GM19025 (cell line): ENCODE measurements around the gene SLC22A23.

Experiments
- ATAC-seq: cut with Tn5 transposase; IDR thresholded peaks from one replicate; pipeline ENCODE4 v1.9.1; 2021; ENCODE audit warnings: mild to moderate bottlenecking, low read depth, moderate library complexity; ENCODE audit not compliant: unreplicated experiment

The SLC22A23 gene

DNA sequence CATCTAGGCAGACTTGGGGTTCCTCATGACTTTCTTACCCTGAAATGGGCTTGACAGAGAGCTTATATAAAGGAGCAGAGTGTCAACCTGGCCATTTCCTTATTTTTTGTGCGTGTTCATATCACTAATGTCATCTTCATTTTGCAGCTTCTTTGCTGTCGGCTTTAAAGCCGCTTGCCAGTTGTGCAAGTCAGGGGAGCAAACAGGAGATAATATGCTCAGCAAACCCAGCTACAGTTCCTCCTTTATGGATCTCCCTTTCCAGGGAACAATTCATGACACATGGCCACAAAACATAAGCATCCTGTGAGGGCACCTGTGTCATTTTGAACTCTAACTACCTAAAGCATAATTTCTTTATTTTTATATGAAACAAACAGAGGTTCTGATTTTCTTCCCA lies 222.9 kb downstream of the SLC22A23 start:
- ATAC-seq, result no peak

GRCh38 chr6:3233321-3233720 lies 223.5 kb downstream of the SLC22A23 start:
- ATAC-seq, result no peak

DNA sequence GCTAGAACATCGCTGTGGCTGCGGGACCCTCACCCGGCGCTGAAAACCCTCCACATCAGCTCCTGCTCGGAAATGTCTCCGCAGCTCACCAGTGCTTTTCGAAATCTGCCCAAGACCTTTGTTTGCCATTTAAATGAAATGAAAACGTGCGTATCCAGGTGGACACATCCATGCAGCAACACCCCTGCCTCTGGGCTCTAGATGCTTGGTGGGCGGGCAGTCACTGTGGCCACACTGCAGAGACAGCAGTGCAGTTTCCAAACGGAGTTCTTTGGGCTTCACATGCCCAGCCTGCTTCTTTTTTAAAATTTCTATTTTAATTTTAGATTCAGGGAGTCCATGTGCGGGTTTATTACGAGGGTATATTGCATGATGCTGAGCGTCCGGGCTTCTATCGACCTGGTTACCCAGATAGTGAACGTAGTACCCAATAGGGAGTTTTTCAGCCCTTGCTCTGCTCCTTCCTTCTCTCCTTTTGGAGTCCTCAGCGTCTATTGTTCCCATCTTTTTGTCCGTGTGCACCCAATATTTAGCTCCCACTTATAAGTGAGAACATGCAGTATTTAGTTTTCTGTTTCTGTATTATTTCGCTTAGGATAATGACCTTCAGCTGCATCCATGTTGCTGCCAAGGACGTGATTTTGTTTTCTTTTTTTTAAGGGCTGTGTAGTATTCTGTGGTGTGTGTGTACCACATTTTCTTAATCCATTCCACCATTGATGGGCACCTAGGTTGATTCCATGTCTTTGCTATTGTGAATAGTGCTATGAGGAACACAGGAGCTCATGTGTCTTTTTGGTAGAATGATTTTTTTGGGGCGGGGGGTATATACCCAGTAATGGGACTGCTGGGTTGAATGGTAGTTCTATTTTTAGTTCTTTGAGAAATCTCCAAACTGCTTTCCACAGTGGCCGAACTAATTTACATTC lies 224.6 kb downstream of the SLC22A23 start:
- ATAC-seq, result no peak

DNA sequence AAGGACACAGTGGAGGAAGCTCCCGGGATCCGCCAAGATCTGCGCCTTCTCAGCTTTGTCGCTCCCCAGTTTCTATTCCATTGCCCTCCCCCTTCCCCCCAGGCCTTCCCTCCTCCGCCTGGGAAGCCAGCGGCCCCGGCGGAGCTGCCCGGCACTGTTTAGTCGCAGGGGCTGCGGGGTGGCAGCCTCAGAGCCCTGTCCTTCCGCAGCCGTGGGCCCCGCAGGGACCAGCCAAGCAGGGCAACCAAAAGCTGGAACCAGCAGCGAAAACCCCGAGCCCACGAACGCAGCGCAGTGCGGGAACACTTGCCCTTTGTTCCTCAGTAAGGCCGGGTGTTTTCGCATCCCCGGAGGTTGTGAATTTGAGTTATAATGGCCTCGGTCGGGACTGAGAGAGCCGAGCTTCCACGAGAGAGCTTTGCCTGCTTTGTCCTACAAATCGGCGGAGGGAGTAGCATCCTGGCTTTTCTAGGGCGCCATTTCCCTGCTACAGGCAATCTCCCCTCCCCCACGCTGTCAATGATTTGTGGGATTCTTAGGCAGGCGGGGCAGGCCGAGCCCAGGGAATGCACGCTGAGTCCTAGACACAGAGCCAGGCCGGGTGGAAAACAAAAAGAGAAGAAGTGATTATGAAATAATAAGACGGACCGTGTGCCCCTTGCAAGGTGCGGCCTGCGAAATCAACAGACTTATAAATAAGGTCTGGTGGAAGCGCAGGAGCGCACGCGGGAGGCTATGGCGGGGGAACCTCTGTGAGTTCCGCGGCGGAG lies 225.4 kb downstream of the SLC22A23 start:
- ATAC-seq, result no peak

- ATAC-seq, result no peak
These were observed 226.0 kb downstream of the SLC22A23 start for GRCh38 chr6:3230900-3231246.

DNA sequence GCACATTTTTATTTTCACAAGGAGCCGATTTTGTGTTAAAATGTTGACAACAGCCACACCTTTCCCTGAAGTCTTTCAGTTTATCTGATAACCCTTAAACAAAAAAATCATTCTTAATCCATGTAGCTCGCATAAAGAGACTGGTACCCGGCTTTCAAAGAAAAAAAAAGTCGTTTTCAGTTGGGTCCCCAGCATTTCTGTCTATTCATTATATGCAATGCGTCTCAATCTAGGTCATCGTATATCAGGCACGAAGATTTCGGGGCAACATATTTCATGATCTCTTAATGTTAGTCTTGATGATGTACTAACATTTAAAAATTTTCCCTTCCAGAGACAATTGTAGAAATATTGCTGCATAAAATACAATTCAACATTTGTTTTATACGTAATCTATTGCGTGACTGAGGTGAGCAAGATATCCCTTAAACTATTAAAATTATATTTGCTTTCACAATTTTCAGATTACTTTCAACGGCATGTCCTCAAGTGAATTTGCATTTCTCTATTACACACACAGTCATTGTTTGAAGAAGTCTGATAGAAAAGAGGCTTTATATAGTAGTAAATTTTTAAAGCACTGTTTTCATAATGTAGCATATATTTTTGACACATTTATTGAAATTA lies 226.5 kb downstream of the SLC22A23 start:
- no peak for ATAC-seq

GRCh38 chr6:3229566-3230178 lies 227.2 kb downstream of the SLC22A23 start:
- no peak for ATAC-seq

DNA sequence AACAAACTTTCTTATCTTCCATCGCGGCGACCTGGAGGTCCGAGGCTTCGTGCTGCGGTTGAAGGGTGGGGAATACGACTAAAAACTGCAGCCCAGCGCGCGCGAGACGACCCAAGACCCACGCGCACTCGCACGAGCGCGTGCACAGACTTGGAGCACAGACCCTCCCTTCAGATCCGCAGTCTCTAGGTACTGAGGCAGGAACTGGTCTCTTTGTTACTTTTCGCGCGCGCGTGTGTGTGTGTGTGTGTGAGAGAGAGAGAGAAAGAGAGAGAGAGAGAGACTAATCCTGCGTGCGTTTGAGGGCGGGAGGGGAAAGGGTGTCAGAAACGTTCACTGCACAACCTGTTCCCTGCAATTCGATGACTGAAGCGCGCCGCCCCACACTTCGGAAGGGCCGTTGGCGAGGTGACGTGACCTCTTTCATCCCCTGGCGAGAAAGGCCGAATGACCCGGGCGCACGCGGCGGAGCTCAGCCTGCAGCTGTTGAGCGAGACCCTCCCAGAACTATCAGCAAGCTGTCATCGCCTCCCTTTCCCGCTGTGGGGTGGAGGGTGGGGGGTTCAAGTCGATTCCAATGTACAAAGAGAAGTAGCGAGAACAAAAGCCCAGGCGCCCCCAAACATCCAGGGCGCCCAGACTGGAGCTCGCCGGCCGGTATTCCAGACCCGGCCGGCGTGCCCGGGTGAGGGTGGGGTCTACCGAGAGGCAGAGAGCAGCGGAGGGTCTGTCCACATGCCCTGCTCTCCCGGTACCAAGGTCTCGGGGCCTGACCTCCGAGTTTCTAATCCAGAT lies 227.9 kb downstream of the SLC22A23 start:
- ATAC-seq, result no peak

- no peak for ATAC-seq
These were observed 228.7 kb downstream of the SLC22A23 start for GRCh38 chr6:3228046-3228671.

DNA sequence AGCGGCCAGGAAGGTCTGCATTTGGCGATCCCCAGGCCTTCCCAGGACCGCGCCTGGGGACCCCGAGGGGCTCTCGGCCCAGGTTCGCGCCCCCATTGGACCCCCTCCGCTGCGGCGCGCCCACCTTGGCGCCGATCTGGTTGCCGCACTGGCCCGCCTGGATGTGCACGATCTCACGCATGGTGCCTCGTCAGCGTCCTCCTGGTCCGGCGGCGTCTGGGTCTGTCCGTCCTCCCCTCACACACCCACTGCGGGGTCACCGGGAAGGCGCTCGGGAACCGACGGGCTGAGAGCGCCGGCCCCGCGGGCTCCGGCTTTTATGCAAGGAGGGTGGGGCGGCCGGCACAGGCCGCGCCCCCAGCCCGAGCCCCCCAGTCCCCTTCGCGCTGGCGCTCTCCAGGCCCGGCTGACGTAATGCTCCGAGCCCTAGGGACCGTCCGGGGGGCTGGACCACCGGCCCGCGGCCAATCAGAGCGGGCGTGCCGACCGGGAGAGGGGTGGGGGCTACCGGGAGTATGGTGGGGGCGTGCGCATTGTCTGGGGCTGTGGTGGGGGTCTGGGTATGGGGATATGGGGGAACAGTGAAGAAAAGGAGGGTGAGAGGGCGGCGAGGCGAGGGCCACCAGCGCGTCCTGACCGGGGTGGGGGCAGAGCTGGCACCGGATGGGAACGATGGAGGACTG lies 229.3 kb downstream of the SLC22A23 start, which contains the start of gene TUBB2B:
Gene TUBB2B (minus strand): TSS at position 291 of the 683 bp plus-strand sequence. CDS start 110 bp downstream, at position 181.
- ATAC-seq, result no peak

GRCh38 chr6:3226481-3227362 lies 230.1 kb downstream of the SLC22A23 start:
- no peak for ATAC-seq

GRCh38 chr6:3226042-3226441 lies 230.8 kb downstream of the SLC22A23 start:
- no peak for ATAC-seq

- no peak for ATAC-seq
These were observed 234.3 kb downstream of the SLC22A23 start for GRCh38 chr6:3222506-3223038.

GRCh38 chr6:3221578-3221977 lies 235.3 kb downstream of the SLC22A23 start:
- no peak for ATAC-seq

GRCh38 chr6:3220366-3220765 lies 236.5 kb downstream of the SLC22A23 start:
- ATAC-seq, result no peak
